GM23248 (cell line): ENCODE data around the gene CDK14. TPM values are rescaled to one million over a fixed set of nuclear protein-coding genes. Genes with fewer than 3 reads are reported as not detected.
A peak's percentile ranks its signal among the peaks of the same experiment; 100 is the strongest.

ENCODE experiments used
- DNase-seq: peaks from one replicate; pipeline ENCODE4 v3.0.0-alpha.2; 2015
- H2AFZ ChIP-seq: fragments of 200-600 bp; sonication (generic); 2 replicates; pipeline ENCODE4 v1.6.1; 2016; ENCODE audit warnings: antibody characterized with exemption
- H3F3A ChIP-seq: fragments of 200-600 bp; sonication (generic); 2 replicates; pipeline ENCODE4 v1.6.1; 2016; ENCODE audit warnings: mild to moderate bottlenecking, antibody characterized with exemption, mixed run types; ENCODE audit not compliant: insufficient read depth
- H3K27ac ChIP-seq: fragments of 200-600 bp; sonication (generic); 2 replicates; pipeline ENCODE4 v1.5.1; 2016; ENCODE audit warnings: mild to moderate bottlenecking
- H3K27me3 ChIP-seq: fragments of 200-600 bp; sonication (generic); replicated peaks from 2 replicates; pipeline ENCODE4 v1.6.1; 2016; ENCODE audit warnings: mild to moderate bottlenecking; ENCODE audit not compliant: insufficient read depth
- H3K36me3 ChIP-seq: fragments of 200-600 bp; sonication (generic); 2 replicates; pipeline ENCODE4 v1.6.1; 2016; ENCODE audit warnings: low read depth, mild to moderate bottlenecking
- H3K4me1 ChIP-seq: fragments of 200-600 bp; sonication (generic); 2 replicates; pipeline ENCODE4 v1.6.1; 2016; ENCODE audit warnings: mild to moderate bottlenecking; ENCODE audit not compliant: insufficient read depth
- H3K4me2 ChIP-seq: fragments of 200-600 bp; sonication (generic); one replicate; pipeline ENCODE4 v1.6.1; 2016; ENCODE audit warnings: mild to moderate bottlenecking; ENCODE audit not compliant: unreplicated experiment
- H3K4me3 ChIP-seq: fragments of 200-600 bp; sonication (generic); 2 replicates; pipeline ENCODE4 v1.5.1; 2016; ENCODE audit warnings: mild to moderate bottlenecking
- H3K79me2 ChIP-seq: fragments of 200-600 bp; sonication (generic); 2 replicates; pipeline ENCODE4 v1.6.1; 2016; ENCODE audit warnings: mild to moderate bottlenecking; ENCODE audit not compliant: insufficient read depth
- H3K9ac ChIP-seq: fragments of 200-600 bp; sonication (generic); 2 replicates; pipeline ENCODE4 v1.6.1; 2016; ENCODE audit warnings: mild to moderate bottlenecking
- H3K9me2 ChIP-seq: fragments of 200-600 bp; sonication (generic); 2 replicates; pipeline ENCODE4 v1.6.1; 2016; ENCODE audit warnings: mixed run types, mild to moderate bottlenecking, moderate library complexity; ENCODE audit not compliant: insufficient read depth
- H3K9me3 ChIP-seq: fragments of 200-600 bp; sonication (generic); one replicate; pipeline ENCODE4 v1.6.1; 2017; ENCODE audit warnings: low read depth
- H4K20me1 ChIP-seq: fragments of 200-600 bp; sonication (generic); 2 replicates; pipeline ENCODE4 v1.6.0; 2016; ENCODE audit not compliant: insufficient read depth
- EZH2 ChIP-seq: fragments of 200-600 bp; sonication (generic); IDR thresholded peaks from 2 replicates; pipeline ENCODE4 v1.6.1; 2018; ENCODE audit warnings: antibody characterized with exemption, mild to moderate bottlenecking; ENCODE audit not compliant: insufficient read depth, poor library complexity, severe bottlenecking
- EZH2phosphoT487 ChIP-seq: fragments of 200-600 bp; sonication (generic); IDR thresholded peaks from 2 replicates; pipeline ENCODE4 v1.6.1; 2018; ENCODE audit warnings: antibody characterized with exemption, moderate library complexity, mild to moderate bottlenecking, low read depth; ENCODE audit not compliant: insufficient read depth
- WGBS, 2 experiments: methylation state at CpG; one replicate each; pipeline ENCODE4 v1.1.6; 2015 to 2017; ENCODE audit warnings: low lambda C conversion rate in 2 of 2, low coverage in 1 of 2; ENCODE audit errors: missing lambda C conversion rate in 2 of 2; 5-methylcytosine and 5-hydroxymethylcytosine counted together
- in situ Hi-C: fragments of 300-500 bp; cut with MboI; formaldehyde crosslinking; loops from 2 replicates; pipeline ENCODE4 v1.15.0; 2020
- polyA plus RNA-seq: library from polyadenylated mRNA; unstranded; fragments of >200 nt; fragmentation: Nextera tagmentation; extraction: Ambion mirVana; gene quantifications from 2 replicates; pipeline ENCODE4 v1.2.1, GENCODE V29; 2016
- total RNA-seq: library from RNA; depleted of rRNA; stranded (reverse); fragments of >200 nt; shearing (Covaris generic); gene quantifications from 2 replicates; pipeline ENCODE4 v1.2.3, GENCODE V29; 2014

The CDK14 gene
- total and polyA plus RNA-seq, 2 experiments from 2014 or later = 19.9 to 21.2 TPM

- in situ Hi-C loops = no loop called here
- H3F3A ChIP-seq = no peaks in the 10 kb centered on the region; the same call in 1 of the 2 replicates
- no peak overlapping the region for H3K4me3 ChIP-seq
- peaks cover 100% of the 10 kb centered on the region for H3K79me2 ChIP-seq
- H3K4me2 ChIP-seq = no peak overlapping the region
- no peak for DNase-seq
- peaks cover 21% of the 10 kb centered on the region for H3K4me1 ChIP-seq
- 80 to 82% methylated on average over 4 of the region's 4 CpGs for WGBS, 2 experiments
- H3K9me2 ChIP-seq = no peaks in the 10 kb centered on the region
- no peaks in the 10 kb centered on the region for H3K36me3 ChIP-seq
- no peaks in the 10 kb centered on the region for H3K9me3 ChIP-seq
- H3K27ac ChIP-seq = no peak overlapping the region
- H4K20me1 ChIP-seq = no peaks in the 10 kb centered on the region
- TF ChIP-seq EZH2phosphoT487 (no peak), EZH2 (no peak)
- H2AFZ ChIP-seq = no peak overlapping the region
- H3K9ac ChIP-seq = no peak overlapping the region
- no peaks in the 10 kb centered on the region for H3K27me3 ChIP-seq
Observed at GRCh38 chr7:90680484-90680883, 84.4 kb downstream of the CDK14 start.

- H3K9me2 ChIP-seq = no peaks in the 10 kb centered on the region
- H3K4me3 ChIP-seq = no peak overlapping the region
- TF ChIP-seq EZH2phosphoT487 (no peak), EZH2 (no peak)
- peaks cover 100% of the 10 kb centered on the region for H3K79me2 ChIP-seq
- no peaks in the 10 kb centered on the region for H3K27me3 ChIP-seq
- DNase-seq = peak; percentile 21
- H2AFZ ChIP-seq = no peak overlapping the region
- no peaks in the 10 kb centered on the region for H3K36me3 ChIP-seq
- H3K9ac ChIP-seq = no peak overlapping the region
- H3K4me1 ChIP-seq = peaks cover 29% of the 10 kb centered on the region
- in situ Hi-C loops = no loop called here
- no peaks in the 10 kb centered on the region for H4K20me1 ChIP-seq
- H3K4me2 ChIP-seq = peak overlapping the region; percentile 1
- no peak overlapping the region for H3K27ac ChIP-seq
- no peaks in the 10 kb centered on the region for H3K9me3 ChIP-seq
- no peaks in the 10 kb centered on the region; the same call in 1 of the 2 replicates for H3F3A ChIP-seq
- 41 to 50% methylated on average over 2 of the region's 2 CpGs for WGBS, 2 experiments
Observed at GRCh38 chr7:90681336-90682022, 85.4 kb downstream of the CDK14 start.

- H3K4me1 ChIP-seq = peaks cover 31% of the 10 kb centered on the region
- in situ Hi-C loops = no loop called here
- no peaks in the 10 kb centered on the region for H3K27me3 ChIP-seq
- H3K27ac ChIP-seq = no peak overlapping the region
- peak overlapping the region; percentile 17 for H3K4me2 ChIP-seq
- no peak overlapping the region for H2AFZ ChIP-seq
- H3K36me3 ChIP-seq = no peaks in the 10 kb centered on the region
- TF ChIP-seq EZH2phosphoT487 = no peak
- no peak for TF ChIP-seq EZH2
- H3F3A ChIP-seq = no peaks in the 10 kb centered on the region
- no peak overlapping the region for H3K4me3 ChIP-seq
- H3K9me2 ChIP-seq = no peaks in the 10 kb centered on the region
- H3K9ac ChIP-seq = no peak overlapping the region
- WGBS, 2 experiments = 17 to 26% methylated on average over 2 of the region's 2 CpGs
- no peak for DNase-seq
- H3K79me2 ChIP-seq = peaks cover 100% of the 10 kb centered on the region
- H4K20me1 ChIP-seq = no peaks in the 10 kb centered on the region
- no peaks in the 10 kb centered on the region for H3K9me3 ChIP-seq
Observed at GRCh38 chr7:90686146-90686545, 90.0 kb downstream of the CDK14 start.

GRCh38 chr7:90688810-90689209, 92.7 kb downstream of the CDK14 start:
- Histone ChIP-seq H3K27me3 (no peaks in the 10 kb centered on the region), H3K4me3 (no peak overlapping the region), H3K36me3 (no peaks in the 10 kb centered on the region), H3F3A (no peaks in the 10 kb centered on the region; the same call in 1 of the 2 replicates), H3K4me1 (peaks cover 35% of the 10 kb centered on the region), H3K9me2 (no peaks in the 10 kb centered on the region), H3K27ac (no peak overlapping the region), H2AFZ (no peak overlapping the region), H3K79me2 (peaks cover 100% of the 10 kb centered on the region), H3K9me3 (no peaks in the 10 kb centered on the region), H4K20me1 (0 out of 2 replicates have a peak, but pooled peaks cover under 1% of the 10 kb centered on the region), H3K4me2 (no peak overlapping the region), H3K9ac (no peak overlapping the region)
- 100% methylated on average over 1 of the region's 1 CpG for WGBS, 2 experiments
- in situ Hi-C loops = no loop called here
- no peak for DNase-seq
- TF ChIP-seq EZH2phosphoT487 (no peak), EZH2 (no peak)
